ENCODE results near the gene SSUH2.

The SSUH2 gene

GRCh38 chr3:8656240-8656639 lies 11.6 kb upstream of the SSUH2 start:
- Histone ChIP-seq H3K36me3 (ENCODE audit: control insufficient read depth in 2 of 2, insufficient read depth in 1 of 2, low read length in 2 of 2) (no peaks in the 10 kb centered on the region), H3K27ac (ENCODE audit: extremely low read depth, low read depth, low read length) (no peak overlapping the region), H3K4me3 (ENCODE audit: low read depth, low read length) (no peak overlapping the region), H3K4me1 (ENCODE audit: control insufficient read depth, insufficient read depth, low read length) (peaks cover 24% of the 10 kb centered on the region), H3K9me3 (ENCODE audit: control insufficient read depth, insufficient read depth, low read depth, low read length) (no peaks in the 10 kb centered on the region)
- CTCF ChIA-PET = no interaction called here
- POLR2A ChIA-PET = no interaction called here
- TF ChIP-seq EGR2 (tag by site-specific recombination; IDR thresholded peaks at IDR 0.05; ENCODE audit: low read depth) (no peak), ZNF530 (tag by site-specific recombination; IDR thresholded peaks at IDR 0.05; ENCODE audit: low read depth) (no peak), ZBTB8A (tag by site-specific recombination; IDR thresholded peaks at IDR 0.05) (no peak), SETDB1 (IDR thresholded peaks at IDR 0.05; ENCODE audit: insufficient read length, low read length) (no peak), HOXA7 (CRISPR knock-in tag; IDR thresholded peaks at IDR 0.05; ENCODE audit: borderline replicate concordance) (no peak), ZNF121 (tag by site-specific recombination; IDR thresholded peaks at IDR 0.05) (no peak), ZBTB11 (tag by site-specific recombination; conservative IDR thresholded peaks at IDR 0.05; ENCODE audit: low read depth) (no peak), ZFP41 (tag by site-specific recombination; IDR thresholded peaks at IDR 0.05; ENCODE audit: borderline replicate concordance) (no peak), ZNF843 (tag by site-specific recombination; IDR thresholded peaks at IDR 0.05) (no peak), ZNF221 (tag by site-specific recombination; IDR thresholded peaks at IDR 0.05; ENCODE audit: borderline replicate concordance) (no peak), GLIS2 (tag by site-specific recombination; IDR thresholded peaks at IDR 0.05) (no peak), ZNF132 (tag by site-specific recombination; IDR thresholded peaks at IDR 0.05; ENCODE audit: borderline replicate concordance) (no peak), ZIC2 (tag by site-specific recombination; IDR thresholded peaks at IDR 0.05) (no peak), ZNF768 (tag by site-specific recombination; IDR thresholded peaks at IDR 0.05) (no peak), ZNF580 (tag by site-specific recombination; IDR thresholded peaks at IDR 0.05) (no peak), ZNF174 (tag by site-specific recombination; IDR thresholded peaks at IDR 0.05) (no peak)

GRCh38 chr3:8655387-8655835 lies 10.8 kb upstream of the SSUH2 start:
- H3K27ac ChIP-seq (ENCODE audit: extremely low read depth, low read depth, low read length) = no peak overlapping the region
- peaks cover 20% of the 10 kb centered on the region for H3K4me1 ChIP-seq (ENCODE audit: control insufficient read depth, insufficient read depth, low read length)
- no peaks in the 10 kb centered on the region for H3K36me3 ChIP-seq (ENCODE audit: control insufficient read depth in 2 of 2, insufficient read depth in 1 of 2, low read length in 2 of 2)
- ChIA-PET CTCF (no interaction called here), POLR2A (no interaction called here)
- H3K9me3 ChIP-seq (ENCODE audit: control insufficient read depth, insufficient read depth, low read depth, low read length) = no peaks in the 10 kb centered on the region
- no peak overlapping the region for H3K4me3 ChIP-seq (ENCODE audit: low read depth, low read length)
- TF ChIP-seq ZNF600 (tag by site-specific recombination; IDR thresholded peaks at IDR 0.05) = peak; percentile 23; the same call in 1 of the 2 replicates
- TF ChIP-seq ZNF704 (tag by site-specific recombination; IDR thresholded peaks at IDR 0.05) = no peak
- no peak for TF ChIP-seq ZNF311 (tag by site-specific recombination; IDR thresholded peaks at IDR 0.05; ENCODE audit: borderline replicate concordance)
- peak; percentile 71 for TF ChIP-seq ZIC2 (tag by site-specific recombination; IDR thresholded peaks at IDR 0.05)
- TF ChIP-seq ZFHX2 (tag by site-specific recombination; conservative IDR thresholded peaks at IDR 0.05) = peak; percentile 33
- TF ChIP-seq GLIS1 (tag by site-specific recombination; IDR thresholded peaks at IDR 0.05) = peak; percentile 99
- TF ChIP-seq EGR2 (tag by site-specific recombination; IDR thresholded peaks at IDR 0.05; ENCODE audit: low read depth) = peak; percentile 66; the same call in 1 of the 2 replicates

All from HEK293 (cell line).